Fibroblast of lung (primary cell): ENCODE results near the gene PTPRN. TPM values are rescaled to one million over a fixed set of nuclear protein-coding genes. Genes with fewer than 3 reads are reported as not detected.

Experiments used
- DNase-seq, 2 donors: peaks; one replicate each; pipeline versions ENCODE4 v3.0.0 to v3.0.0-alpha.2; 2010; ENCODE audit warnings: low read depth in 2 of 2
- H2AFZ ChIP-seq: 2 replicates; pipeline ENCODE4 v1.5.1; 2012; ENCODE audit warnings: low read length, control low read depth, inconsistent platforms
- H3K27ac ChIP-seq: 2 replicates; pipeline ENCODE4 v1.5.1; 2011; ENCODE audit warnings: low read length, control low read depth; ENCODE audit not compliant: insufficient read depth
- H3K27me3 ChIP-seq: 2 replicates; pipeline ENCODE4 v1.5.1; 2011; ENCODE audit warnings: mild to moderate bottlenecking, low read length; ENCODE audit not compliant: control insufficient read depth, insufficient read depth
- H3K36me3 ChIP-seq: 2 replicates; pipeline ENCODE4 v1.5.1; 2011; ENCODE audit warnings: low read length; ENCODE audit not compliant: control insufficient read depth, insufficient read depth
- H3K4me1 ChIP-seq: 2 replicates; pipeline ENCODE4 v1.5.1; 2011; ENCODE audit warnings: low read length; ENCODE audit not compliant: control insufficient read depth, insufficient read depth; ENCODE audit errors: extremely low read depth
- H3K4me2 ChIP-seq: 2 replicates; pipeline ENCODE4 v1.5.1; 2011; ENCODE audit warnings: low read length, control low read depth; ENCODE audit not compliant: insufficient read depth; ENCODE audit errors: extremely low read depth
- H3K4me3 ChIP-seq, 4 experiments: fragments of 200-600 bp in 1 of 4; sonication (generic) in 1 of 4; replicated peaks in 1 of 4; 2 replicates each; pipeline ENCODE4 v1.5.1; 2011 to 2016; ENCODE audit warnings: low read length in 4 of 4, low read depth in 3 of 4, mild to moderate bottlenecking in 3 of 4, control low read depth in 2 of 4, inconsistent platforms in 1 of 4, mixed read lengths in 1 of 4; ENCODE audit not compliant: insufficient read depth in 1 of 4; ENCODE audit errors: control extremely low read depth in 1 of 4
- H3K79me2 ChIP-seq: 2 replicates; pipeline ENCODE4 v1.5.1; 2012; ENCODE audit warnings: mild to moderate bottlenecking, low read length, inconsistent platforms; ENCODE audit not compliant: control insufficient read depth, insufficient read depth
- H3K9ac ChIP-seq: 2 replicates; pipeline ENCODE4 v1.5.1; 2011; ENCODE audit warnings: mild to moderate bottlenecking, low read length, control low read depth; ENCODE audit not compliant: insufficient read depth
- H3K9me3 ChIP-seq: 2 replicates; pipeline ENCODE4 v1.5.1; 2012; ENCODE audit warnings: low read depth, low read length; ENCODE audit not compliant: control insufficient read depth, insufficient read depth
- H4K20me1 ChIP-seq: 2 replicates; pipeline ENCODE4 v1.5.1; 2011; ENCODE audit warnings: low read length; ENCODE audit not compliant: control insufficient read depth, insufficient read depth; ENCODE audit errors: extremely low read depth
- EZH2 ChIP-seq: IDR thresholded peaks from 2 replicates; pipeline ENCODE4 v1.5.1; 2012; ENCODE audit warnings: low read length, control low read depth, mild to moderate bottlenecking; ENCODE audit errors: missing control alignments
- polyA plus RNA-seq, 2 donors: library from polyadenylated mRNA; depleted of rRNA in 1 of 2; stranded (reverse) in 1 of 2; unstranded in 1 of 2; fragments of >200 nt; gene quantifications; 2 replicates each; pipeline ENCODE4 v1.2.1, GENCODE V29; 2011 to 2012; ENCODE audit warnings: missing spikeins in 1 of 2
- total RNA-seq: library from RNA; depleted of rRNA; stranded (reverse); fragments of >200 nt; gene quantifications from 2 replicates; pipeline ENCODE4 v1.2.1, GENCODE V29; 2014
- TF ChIP-seq, protein P1 (sequence below), 2 donors: IDR thresholded peaks in 1 of 2; conservative IDR thresholded peaks in 1 of 2; 1 replicate in 1 of 2; 2 replicates in 1 of 2; pipeline ENCODE4 v1.5.1; 2011 to 2012; ENCODE audit warnings: low read length in 2 of 2, control low read depth in 1 of 2, inconsistent platforms in 1 of 2, low read depth in 1 of 2, mild to moderate bottlenecking in 1 of 2

Gene PTPRN
- total and polyA plus RNA-seq, 2 donors (not counting 1 experiment from before 2014, with no cell fraction given) = 0.28 to 3.5 TPM

DNA sequence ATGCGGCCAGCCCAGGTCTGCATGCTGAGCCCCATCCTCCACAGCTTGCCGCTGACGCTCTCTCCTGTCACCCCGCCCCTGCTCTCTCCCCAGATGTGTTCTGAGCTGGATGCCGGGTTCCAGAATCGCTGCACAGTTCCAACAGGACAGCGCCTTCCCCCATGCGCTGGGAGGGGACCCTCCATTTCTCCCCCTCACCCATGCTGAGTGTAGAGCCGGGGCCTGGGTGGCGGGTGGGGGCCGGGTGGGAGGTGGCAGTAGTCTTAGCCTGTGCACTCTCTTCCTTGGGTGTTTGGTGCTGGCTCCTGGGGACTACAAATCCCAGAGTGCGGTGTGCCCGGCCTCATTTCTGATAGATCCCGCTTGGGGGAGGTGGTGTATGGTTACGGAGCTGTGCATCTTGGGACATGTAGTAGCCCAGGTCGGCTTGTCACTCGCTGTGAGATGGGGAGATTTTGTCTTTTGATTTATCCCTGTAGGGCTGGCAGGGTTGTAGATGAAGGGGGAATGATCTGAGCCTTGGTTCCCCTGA, 23.2 kb downstream of the PTPRN start:
- no peak overlapping the region for H3K9ac ChIP-seq
- H3K4me2 ChIP-seq = no peak overlapping the region
- H3K36me3 ChIP-seq = peaks cover 25% of the 10 kb centered on the region
- H3K4me1 ChIP-seq = peaks cover 11% of the 10 kb centered on the region
- TF ChIP-seq, protein P1, sequence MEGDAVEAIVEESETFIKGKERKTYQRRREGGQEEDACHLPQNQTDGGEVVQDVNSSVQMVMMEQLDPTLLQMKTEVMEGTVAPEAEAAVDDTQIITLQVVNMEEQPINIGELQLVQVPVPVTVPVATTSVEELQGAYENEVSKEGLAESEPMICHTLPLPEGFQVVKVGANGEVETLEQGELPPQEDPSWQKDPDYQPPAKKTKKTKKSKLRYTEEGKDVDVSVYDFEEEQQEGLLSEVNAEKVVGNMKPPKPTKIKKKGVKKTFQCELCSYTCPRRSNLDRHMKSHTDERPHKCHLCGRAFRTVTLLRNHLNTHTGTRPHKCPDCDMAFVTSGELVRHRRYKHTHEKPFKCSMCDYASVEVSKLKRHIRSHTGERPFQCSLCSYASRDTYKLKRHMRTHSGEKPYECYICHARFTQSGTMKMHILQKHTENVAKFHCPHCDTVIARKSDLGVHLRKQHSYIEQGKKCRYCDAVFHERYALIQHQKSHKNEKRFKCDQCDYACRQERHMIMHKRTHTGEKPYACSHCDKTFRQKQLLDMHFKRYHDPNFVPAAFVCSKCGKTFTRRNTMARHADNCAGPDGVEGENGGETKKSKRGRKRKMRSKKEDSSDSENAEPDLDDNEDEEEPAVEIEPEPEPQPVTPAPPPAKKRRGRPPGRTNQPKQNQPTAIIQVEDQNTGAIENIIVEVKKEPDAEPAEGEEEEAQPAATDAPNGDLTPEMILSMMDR (conservative IDR thresholded peaks at IDR 0.05 in 1 of 2, IDR thresholded peaks at IDR 0.05 in 1 of 2; ENCODE audit: low read depth in 1 of 2, low read length in 2 of 2) = no peak
- no peak for TF ChIP-seq EZH2
- no peak overlapping the region for H2AFZ ChIP-seq
- H3K9me3 ChIP-seq = no peaks in the 10 kb centered on the region
- no peaks in the 10 kb centered on the region for H4K20me1 ChIP-seq
- no peaks in the 10 kb centered on the region for H3K27me3 ChIP-seq
- H3K27ac ChIP-seq = peak overlapping the region; percentile 26
- no peak overlapping the region for H3K4me3 ChIP-seq
- H3K79me2 ChIP-seq = no peaks in the 10 kb centered on the region
- peak; percentile 48 to 81 for DNase-seq

DNA sequence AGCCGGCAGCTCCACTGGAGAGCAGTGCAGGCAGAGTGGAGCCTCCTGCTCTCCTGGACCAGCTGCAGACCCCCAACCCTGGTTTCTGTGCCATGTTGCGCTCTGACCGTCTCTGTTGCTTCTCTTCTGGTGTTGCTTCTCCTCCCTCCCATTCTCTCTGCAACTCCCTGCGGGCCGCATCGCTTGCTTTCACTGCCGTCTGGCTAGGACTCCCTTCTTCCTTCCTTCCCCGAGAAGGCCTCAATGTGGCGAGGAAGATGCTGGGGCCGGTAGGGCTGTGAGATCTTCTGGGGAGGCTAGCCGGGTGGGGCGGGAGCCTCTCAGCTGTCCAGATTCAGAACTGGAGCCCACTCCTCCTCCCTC, 23.8 kb downstream of the PTPRN start:
- Histone ChIP-seq H3K4me1 (peaks cover 14% of the 10 kb centered on the region), H3K4me2 (no peak overlapping the region), H3K4me3 (no peak overlapping the region), H3K27me3 (no peaks in the 10 kb centered on the region), H2AFZ (no peak overlapping the region), H3K79me2 (peaks cover 3% of the 10 kb centered on the region), H3K9me3 (no peaks in the 10 kb centered on the region), H3K9ac (no peak overlapping the region), H4K20me1 (no peaks in the 10 kb centered on the region), H3K27ac (no peak overlapping the region), H3K36me3 (peaks cover 30% of the 10 kb centered on the region)
- no peak for DNase-seq
- TF ChIP-seq, protein P1 (conservative IDR thresholded peaks at IDR 0.05 in 1 of 2, IDR thresholded peaks at IDR 0.05 in 1 of 2; ENCODE audit: low read depth in 1 of 2, low read length in 2 of 2) = no peak
- TF ChIP-seq EZH2 = no peak

DNA sequence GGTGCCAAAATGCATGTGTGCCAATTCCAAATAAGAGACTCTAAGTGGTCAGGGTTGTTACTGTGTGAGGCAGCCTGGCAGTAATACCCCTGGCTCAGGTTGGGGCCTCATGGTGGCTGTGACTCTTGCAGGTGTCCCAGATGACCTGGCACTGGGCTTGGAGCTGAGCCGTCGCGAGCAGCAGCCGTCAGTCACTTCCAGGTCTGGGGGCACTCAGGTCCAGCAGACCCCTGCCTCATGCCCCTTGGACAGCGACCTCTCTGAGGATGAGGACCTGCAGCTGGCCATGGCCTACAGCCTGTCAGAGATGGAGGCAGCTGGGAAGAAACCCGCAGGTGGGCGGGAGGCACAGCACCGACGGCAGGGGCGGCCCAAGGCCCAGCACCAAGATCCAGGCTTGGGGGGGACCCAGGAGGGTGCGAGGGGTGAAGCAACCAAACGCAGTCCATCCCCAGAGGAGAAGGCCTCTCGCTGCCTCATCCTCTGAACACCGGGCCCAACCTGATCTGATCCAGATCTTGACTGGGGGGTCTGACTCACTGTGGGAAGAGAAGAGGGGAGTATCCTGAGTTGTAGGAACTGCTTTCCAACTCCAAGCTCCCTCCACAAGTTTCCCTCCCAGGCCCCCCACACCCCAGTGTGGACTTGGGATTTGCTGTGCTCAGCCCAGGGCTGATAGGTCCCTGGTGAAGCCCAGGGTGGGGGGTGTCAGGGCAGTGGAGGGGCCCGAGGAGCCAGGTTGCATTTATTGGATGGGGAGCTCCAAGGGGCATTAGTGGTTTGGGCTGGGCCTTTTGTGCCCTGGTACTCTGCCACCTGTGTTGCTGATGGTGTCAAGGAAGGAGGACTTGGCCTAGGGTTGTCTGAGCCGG, 24.5 kb downstream of the PTPRN start:
- no peak overlapping the region for H2AFZ ChIP-seq
- peaks cover 30% of the 10 kb centered on the region for H3K36me3 ChIP-seq
- H3K4me3 ChIP-seq = no peak overlapping the region
- no peak overlapping the region for H3K27ac ChIP-seq
- H3K9me3 ChIP-seq = no peaks in the 10 kb centered on the region
- peaks cover 16% of the 10 kb centered on the region for H3K4me1 ChIP-seq
- no peak overlapping the region for H3K4me2 ChIP-seq
- TF ChIP-seq EZH2 = no peak
- TF ChIP-seq, protein P1 (conservative IDR thresholded peaks at IDR 0.05 in 1 of 2, IDR thresholded peaks at IDR 0.05 in 1 of 2; ENCODE audit: low read depth in 1 of 2, low read length in 2 of 2) = no peak
- peaks cover 8% of the 10 kb centered on the region for H3K79me2 ChIP-seq
- H4K20me1 ChIP-seq = no peaks in the 10 kb centered on the region
- no peaks in the 10 kb centered on the region for H3K27me3 ChIP-seq
- DNase-seq = no peak
- H3K9ac ChIP-seq = no peak overlapping the region
